GM12864 (cell line): ENCODE data around the gene GLRA1.

Experiments used
- DNase-seq: peaks from one replicate; pipeline ENCODE4 v3.0.0-alpha.2; 2011; ENCODE audit warnings: low read depth
- H3K4me3 ChIP-seq: 2 replicates; pipeline ENCODE4 v1.5.1; 2011; ENCODE audit warnings: mild to moderate bottlenecking, low read depth, low read length, control low read depth
- TF ChIP-seq, protein P1 (sequence below): IDR thresholded peaks from 2 replicates; pipeline ENCODE4 v1.5.1; 2011; ENCODE audit warnings: low read depth, mild to moderate bottlenecking, moderate library complexity, low read length, control low read depth, inconsistent platforms; ENCODE audit errors: missing control alignments

Gene GLRA1

DNA sequence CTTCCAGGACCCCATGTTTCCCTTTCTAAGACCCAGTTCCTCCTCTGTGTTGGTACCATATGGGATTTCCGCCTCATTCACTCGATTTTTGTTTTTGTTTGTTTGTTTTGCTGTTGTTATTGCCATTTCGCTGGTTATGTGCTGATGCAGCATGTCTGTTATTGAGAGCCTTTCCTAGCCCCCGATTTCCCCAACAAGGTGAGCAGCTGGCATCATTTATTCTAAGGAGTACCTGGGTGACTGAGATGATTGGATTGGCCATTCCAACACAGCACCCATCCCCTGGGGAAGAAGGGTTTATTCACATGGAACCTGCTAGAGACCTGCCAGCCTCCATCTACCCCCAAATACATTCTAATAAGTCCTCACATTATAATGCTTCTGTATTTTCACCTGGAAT lies 2.7 kb downstream of the GLRA1 start:
- DNase-seq, result no peak
- TF ChIP-seq, protein P1, sequence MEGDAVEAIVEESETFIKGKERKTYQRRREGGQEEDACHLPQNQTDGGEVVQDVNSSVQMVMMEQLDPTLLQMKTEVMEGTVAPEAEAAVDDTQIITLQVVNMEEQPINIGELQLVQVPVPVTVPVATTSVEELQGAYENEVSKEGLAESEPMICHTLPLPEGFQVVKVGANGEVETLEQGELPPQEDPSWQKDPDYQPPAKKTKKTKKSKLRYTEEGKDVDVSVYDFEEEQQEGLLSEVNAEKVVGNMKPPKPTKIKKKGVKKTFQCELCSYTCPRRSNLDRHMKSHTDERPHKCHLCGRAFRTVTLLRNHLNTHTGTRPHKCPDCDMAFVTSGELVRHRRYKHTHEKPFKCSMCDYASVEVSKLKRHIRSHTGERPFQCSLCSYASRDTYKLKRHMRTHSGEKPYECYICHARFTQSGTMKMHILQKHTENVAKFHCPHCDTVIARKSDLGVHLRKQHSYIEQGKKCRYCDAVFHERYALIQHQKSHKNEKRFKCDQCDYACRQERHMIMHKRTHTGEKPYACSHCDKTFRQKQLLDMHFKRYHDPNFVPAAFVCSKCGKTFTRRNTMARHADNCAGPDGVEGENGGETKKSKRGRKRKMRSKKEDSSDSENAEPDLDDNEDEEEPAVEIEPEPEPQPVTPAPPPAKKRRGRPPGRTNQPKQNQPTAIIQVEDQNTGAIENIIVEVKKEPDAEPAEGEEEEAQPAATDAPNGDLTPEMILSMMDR, result no peak
- no peak overlapping the region for H3K4me3 ChIP-seq

DNA sequence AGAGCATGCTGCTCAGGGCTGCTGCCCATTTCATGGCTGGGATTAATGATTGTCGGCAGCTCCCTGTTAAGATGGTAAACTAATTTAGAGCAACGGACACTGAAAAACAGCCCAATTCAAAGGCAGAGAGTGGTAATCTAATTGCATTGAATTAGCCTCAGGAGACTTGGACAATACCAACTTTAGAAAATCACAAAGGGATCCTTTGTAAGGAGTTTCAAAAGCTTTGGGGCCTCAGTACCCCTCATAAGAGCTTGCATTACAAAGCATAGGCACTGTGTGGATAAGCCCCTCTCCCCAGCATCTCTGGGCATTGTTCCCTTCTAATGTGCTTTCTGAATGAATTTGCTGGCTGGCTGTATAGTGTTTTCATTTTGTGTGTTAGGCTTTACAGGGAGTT lies 6.7 kb downstream of the GLRA1 start:
- TF ChIP-seq, protein P1, result no peak
- DNase-seq, result no peak
- H3K4me3 ChIP-seq, result no peak overlapping the region

DNA sequence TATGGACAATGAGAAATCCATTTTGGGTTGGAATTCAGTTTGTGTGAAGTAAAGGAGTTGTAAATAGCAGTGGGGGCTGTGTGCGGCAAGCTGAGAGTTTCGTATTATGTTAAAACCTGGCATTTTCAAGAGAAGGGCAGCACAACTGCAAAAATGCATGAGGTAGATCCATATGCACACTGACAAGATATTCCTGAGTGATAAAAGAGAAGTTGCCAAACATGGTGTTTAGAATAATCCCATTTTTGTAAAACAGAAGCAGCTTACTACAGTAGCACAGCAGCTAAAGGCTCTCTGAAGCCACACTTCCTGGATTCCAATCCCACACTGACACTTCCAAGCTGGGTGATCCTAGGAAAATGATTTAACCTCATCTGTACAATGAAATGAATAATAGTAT lies 11.2 kb downstream of the GLRA1 start:
- no peak overlapping the region for H3K4me3 ChIP-seq
- TF ChIP-seq, protein P1, result no peak
- no peak for DNase-seq

DNA sequence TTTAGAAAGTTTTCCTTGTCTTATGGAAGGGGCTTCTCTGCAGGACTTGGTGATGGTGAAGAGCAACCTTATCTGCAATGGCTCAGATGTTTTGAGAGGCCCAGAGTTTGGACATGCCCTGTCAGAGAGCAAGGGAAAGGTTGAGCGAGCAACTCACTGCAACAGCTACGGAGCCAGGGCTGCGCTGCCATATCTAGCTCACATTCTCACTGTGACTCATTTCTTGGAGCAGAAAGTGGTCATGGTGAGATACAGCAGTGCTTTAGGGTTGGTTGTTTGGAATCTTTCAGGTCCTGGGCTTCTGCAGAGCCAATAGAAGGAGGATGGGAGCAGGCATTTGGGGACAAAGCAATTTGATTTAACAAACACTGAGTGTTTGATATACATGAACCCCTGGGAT lies 12.3 kb downstream of the GLRA1 start:
- TF ChIP-seq, protein P1, result no peak
- no peak overlapping the region for H3K4me3 ChIP-seq
- no peak for DNase-seq

DNA sequence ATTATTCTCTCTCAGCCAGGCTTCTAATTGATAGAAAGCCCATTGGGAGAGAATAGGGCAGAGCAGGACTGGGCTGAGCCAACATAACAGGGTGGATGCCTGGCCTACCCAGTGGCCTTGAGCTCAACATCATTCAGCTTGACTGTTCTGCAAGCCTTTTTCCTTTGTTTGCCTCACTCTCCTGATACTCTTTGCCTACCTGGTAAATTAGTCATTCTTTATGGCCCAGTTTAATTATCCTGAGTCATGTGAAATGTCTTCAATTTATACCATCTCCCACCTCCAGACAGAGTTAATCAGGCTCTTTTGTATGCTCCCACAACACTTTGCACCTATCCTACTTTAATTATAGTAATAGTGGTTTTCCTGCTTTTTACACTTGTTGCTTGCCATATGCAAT lies 13.6 kb downstream of the GLRA1 start:
- TF ChIP-seq, protein P1, result no peak
- no peak for DNase-seq
- no peak overlapping the region for H3K4me3 ChIP-seq

DNA sequence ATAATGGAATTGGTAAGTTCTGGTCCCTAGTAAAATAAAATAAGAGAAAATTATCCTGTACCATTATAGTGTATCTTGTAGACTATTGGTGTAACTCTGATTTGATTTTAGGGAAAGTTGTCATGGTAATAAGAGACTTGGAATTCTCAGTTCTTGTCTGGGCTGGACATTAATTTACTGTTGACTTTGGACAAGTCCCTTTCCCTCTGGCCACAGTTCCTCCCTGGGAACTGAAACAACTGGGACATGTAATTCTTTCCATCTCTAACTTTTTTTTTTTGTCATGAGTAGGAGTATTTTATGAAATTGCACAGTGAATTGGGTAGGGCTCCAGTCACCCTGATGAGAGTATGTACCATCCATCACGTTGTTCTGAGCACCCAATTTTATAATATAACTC lies 15.0 kb downstream of the GLRA1 start:
- H3K4me3 ChIP-seq, result no peak overlapping the region
- TF ChIP-seq, protein P1, result no peak
- no peak for DNase-seq

DNA sequence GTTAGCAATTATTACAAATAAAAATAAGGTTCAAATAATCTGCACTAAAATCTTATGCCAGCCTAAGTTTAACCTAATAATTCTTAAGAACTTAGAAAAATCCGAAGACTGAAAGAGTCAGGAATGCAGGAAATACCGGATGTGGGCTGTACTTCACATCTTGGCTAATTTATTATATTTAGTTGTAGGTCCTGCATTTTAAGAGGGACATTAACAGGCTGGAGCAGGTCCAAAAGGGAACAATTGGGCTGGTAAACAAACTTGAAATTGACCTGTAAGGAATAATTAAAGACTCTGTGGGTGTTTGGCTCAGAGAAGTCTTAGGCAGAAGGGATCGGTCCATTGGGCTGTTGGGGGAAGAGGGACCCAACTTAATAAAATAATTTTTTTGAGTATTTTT lies 18.4 kb downstream of the GLRA1 start:
- no peak for DNase-seq
- TF ChIP-seq, protein P1, result no peak
- H3K4me3 ChIP-seq, result no peak overlapping the region
